Activated CD4-positive, alpha-beta T cell treated with anti-CD3 and anti-CD28 coated beads, Interleukin-2, amount 50 U/mL, for 24 hours (primary cell): ENCODE results near the gene RNF17.

Experiments
- DNase-seq, 2 donors: peaks; one replicate each; pipeline ENCODE4 v3.0.0-alpha.2; 2020; ENCODE audit warnings: low read depth in 1 of 2, low spot score in 1 of 2

Gene RNF17

GRCh38 chr13:24858953-24859352 is 95.0 kb downstream of the RNF17 start:
- no peak for DNase-seq

- no peak for DNase-seq
Measured at GRCh38 chr13:24860770-24861169, 96.8 kb downstream of the RNF17 start.

GRCh38 chr13:24861617-24862362 is 97.8 kb downstream of the RNF17 start:
- DNase-seq, result no peak

- DNase-seq, result no peak
Measured at GRCh38 chr13:24863748-24864540, 100.0 kb downstream of the RNF17 start.

GRCh38 chr13:24864579-24864978 is 100.6 kb downstream of the RNF17 start:
- DNase-seq, result no peak

GRCh38 chr13:24865163-24865953 is 101.4 kb downstream of the RNF17 start:
- no peak for DNase-seq

- no peak for DNase-seq
Measured at GRCh38 chr13:24866488-24866887, 102.5 kb downstream of the RNF17 start.

- DNase-seq, result no peak
Measured at GRCh38 chr13:24868874-24869273, 104.9 kb downstream of the RNF17 start.

- DNase-seq, result no peak
Measured at GRCh38 chr13:24870380-24870760, 106.4 kb downstream of the RNF17 start.

GRCh38 chr13:24875566-24875965 is 111.6 kb downstream of the RNF17 start:
- DNase-seq, result no peak

- no peak for DNase-seq
Measured at GRCh38 chr13:24877531-24877930, 113.6 kb downstream of the RNF17 start.

- DNase-seq, result no peak
Measured at GRCh38 chr13:24878340-24878739, 114.4 kb downstream of the RNF17 start.

GRCh38 chr13:24882665-24883064 is 118.7 kb downstream of the RNF17 start:
- DNase-seq, result no peak

GRCh38 chr13:24887759-24888158 is 123.8 kb downstream of the RNF17 start:
- DNase-seq, result no peak

- no peak for DNase-seq
Measured at GRCh38 chr13:24888291-24888931, 124.4 kb downstream of the RNF17 start.

GRCh38 chr13:24890256-24890655 is 126.3 kb downstream of the RNF17 start:
- no peak for DNase-seq

GRCh38 chr13:24891476-24892108 is 127.6 kb downstream of the RNF17 start:
- DNase-seq, result no peak

- no peak for DNase-seq
Measured at GRCh38 chr13:24892829-24893228, 128.9 kb downstream of the RNF17 start.

- DNase-seq, result no peak
Measured at GRCh38 chr13:24893863-24894262, 129.9 kb downstream of the RNF17 start.

GRCh38 chr13:24894277-24894971 is 130.5 kb downstream of the RNF17 start:
- no peak for DNase-seq
